ENCODE data around the gene MAPK8IP1.
A peak's percentile ranks its signal among the peaks of the same experiment; 100 is the strongest.

The MAPK8IP1 gene

GRCh38 chr11:45926001-45926401 lies 40.5 kb downstream of the MAPK8IP1 start:
- 100% methylated on average over 4 of the region's 12 CpGs for WGBS (ENCODE audit: insufficient coverage)
- Histone ChIP-seq H3K4me1 (ENCODE audit: control extremely low read depth in 1 of 4, control insufficient read depth in 4 of 4, insufficient read depth in 4 of 4, low read length in 3 of 4) (peaks cover 0 to 31% (median 25%) of the 10 kb centered on the region in 4 experiments), H3K27me3 (replicated peaks in 2 of 5; ENCODE audit: control insufficient read depth in 4 of 5, insufficient read depth in 5 of 5, low read length in 4 of 5) (peaks cover 0 to 37% (median 9%) of the 10 kb centered on the region in 5 experiments), H3K9me3 (ENCODE audit: control extremely low read depth in 1 of 5, control insufficient read depth in 4 of 5, insufficient read depth in 2 of 5, low read depth in 1 of 5, low read length in 4 of 5) (no peaks in the 10 kb centered on the region), H3K4me3 (ENCODE audit: control insufficient read depth in 1 of 7, extremely low read depth in 1 of 7, insufficient read depth in 4 of 7, low read depth in 2 of 7, low read length in 6 of 7) (no peak overlapping the region), H3K27ac (ENCODE audit: insufficient read depth in 1 of 2, low read depth in 1 of 2, low read length in 2 of 2, poor library complexity in 1 of 2, severe bottlenecking in 2 of 2) (no peak overlapping the region), H3K36me3 (ENCODE audit: control insufficient read depth in 4 of 4, insufficient read depth in 4 of 4, low read length in 3 of 4) (peaks cover 0 to 2% (median 0%) of the 10 kb centered on the region in 4 experiments)
- DNase-seq = no peak
- CTCF ChIA-PET = interaction anchor here (0.9 to 1.2 kb wide), 3 partner anchors 8 to 33 kb away, joined by 3 to 4 read pairs (median 3); partner anchors contain the start of gene PEX16
- POLR2A ChIA-PET = no interaction called here

- 98% methylated on average over 9 of the region's 12 CpGs for WGBS (ENCODE audit: insufficient coverage)
These were observed 41.3 kb downstream of the MAPK8IP1 start for GRCh38 chr11:45926536-45927331.

GRCh38 chr11:45927332-45927683 lies 41.9 kb downstream of the MAPK8IP1 start:
- no peak overlapping the region for H3K27ac ChIP-seq (ENCODE audit: insufficient read depth in 1 of 2, low read depth in 1 of 2, low read length in 2 of 2, poor library complexity in 1 of 2, severe bottlenecking in 2 of 2)
- ChIA-PET CTCF (interaction anchor here (0.9 to 1.4 kb wide), 4 partner anchors 9 to 69 kb away, joined by 3 to 4 read pairs (median 4); partner anchors contain the start of gene PEX16), POLR2A (no interaction called here)
- H3K9me3 ChIP-seq (ENCODE audit: control extremely low read depth in 1 of 5, control insufficient read depth in 4 of 5, insufficient read depth in 2 of 5, low read depth in 1 of 5, low read length in 4 of 5) = no peaks in the 10 kb centered on the region
- peaks cover 0 to 26% (median 22%) of the 10 kb centered on the region in 4 experiments for H3K4me1 ChIP-seq (ENCODE audit: control extremely low read depth in 1 of 4, control insufficient read depth in 4 of 4, insufficient read depth in 4 of 4, low read length in 3 of 4)
- H3K4me3 ChIP-seq (ENCODE audit: control insufficient read depth in 1 of 7, extremely low read depth in 1 of 7, insufficient read depth in 4 of 7, low read depth in 2 of 7, low read length in 6 of 7) = no peak overlapping the region
- peaks cover 0 to 14% (median 4%) of the 10 kb centered on the region in 4 experiments for H3K36me3 ChIP-seq (ENCODE audit: control insufficient read depth in 4 of 4, insufficient read depth in 4 of 4, low read length in 3 of 4)
- peak in 1 of 3 donors; percentile 43 for DNase-seq
- H3K27me3 ChIP-seq (replicated peaks in 2 of 5; ENCODE audit: control insufficient read depth in 4 of 5, insufficient read depth in 5 of 5, low read length in 4 of 5) = peaks cover 0 to 24% (median 6%) of the 10 kb centered on the region in 5 experiments
- 37% methylated on average over 15 of the region's 15 CpGs for WGBS (ENCODE audit: insufficient coverage)

More at GRCh38 chr11:45926536-45927331, 41.3 kb downstream of the MAPK8IP1 start:
- CTCF ChIA-PET = interaction anchor here (0.9 to 1.4 kb wide), 5 partner anchors 9 to 69 kb away, joined by 3 to 4 read pairs (median 3); partner anchors contain the start of gene PEX16
- Histone ChIP-seq H3K9me3 (ENCODE audit: control extremely low read depth in 1 of 5, control insufficient read depth in 4 of 5, insufficient read depth in 2 of 5, low read depth in 1 of 5, low read length in 4 of 5) (no peaks in the 10 kb centered on the region), H3K4me1 (ENCODE audit: control extremely low read depth in 1 of 4, control insufficient read depth in 4 of 4, insufficient read depth in 4 of 4, low read length in 3 of 4) (peaks cover 0 to 31% (median 25%) of the 10 kb centered on the region in 4 experiments), H3K27ac (ENCODE audit: insufficient read depth in 1 of 2, low read depth in 1 of 2, low read length in 2 of 2, poor library complexity in 1 of 2, severe bottlenecking in 2 of 2) (no peak overlapping the region), H3K36me3 (ENCODE audit: control insufficient read depth in 4 of 4, insufficient read depth in 4 of 4, low read length in 3 of 4) (peaks cover 0 to 8% (median under 1%) of the 10 kb centered on the region in 4 experiments), H3K27me3 (replicated peaks in 2 of 5; ENCODE audit: control insufficient read depth in 4 of 5, insufficient read depth in 5 of 5, low read length in 4 of 5) (peaks cover 0 to 29% (median 9%) of the 10 kb centered on the region in 5 experiments), H3K4me3 (ENCODE audit: control insufficient read depth in 1 of 7, extremely low read depth in 1 of 7, insufficient read depth in 4 of 7, low read depth in 2 of 7, low read length in 6 of 7) (no peak overlapping the region)
- POLR2A ChIA-PET = no interaction called here
- no peak for DNase-seq

GRCh38 chr11:45927684-45928413 lies 42.4 kb downstream of the MAPK8IP1 start:
- peaks cover 2 to 20% (median 4%) of the 10 kb centered on the region in 4 experiments for H3K36me3 ChIP-seq (ENCODE audit: control insufficient read depth in 4 of 4, insufficient read depth in 4 of 4, low read length in 3 of 4)
- CTCF ChIA-PET = interaction anchor here (0.6 to 1.4 kb wide), 2 partner anchors 68 to 608 kb away, joined by 3 to 4 read pairs; no protein-coding TSS in a partner anchor
- POLR2A ChIA-PET = no interaction called here
- peaks cover 0 to 21% (median 17%) of the 10 kb centered on the region in 4 experiments for H3K4me1 ChIP-seq (ENCODE audit: control extremely low read depth in 1 of 4, control insufficient read depth in 4 of 4, insufficient read depth in 4 of 4, low read length in 3 of 4)
- H3K27ac ChIP-seq (ENCODE audit: insufficient read depth in 1 of 2, low read depth in 1 of 2, low read length in 2 of 2, poor library complexity in 1 of 2, severe bottlenecking in 2 of 2) = no peak overlapping the region
- no peaks in the 10 kb centered on the region for H3K9me3 ChIP-seq (ENCODE audit: control extremely low read depth in 1 of 5, control insufficient read depth in 4 of 5, insufficient read depth in 2 of 5, low read depth in 1 of 5, low read length in 4 of 5)
- H3K4me3 ChIP-seq (ENCODE audit: control insufficient read depth in 1 of 7, extremely low read depth in 1 of 7, insufficient read depth in 4 of 7, low read depth in 2 of 7, low read length in 6 of 7) = no peak overlapping the region
- 99% methylated on average over 21 of the region's 27 CpGs for whole genome bisulfite sequencing (ENCODE audit: insufficient coverage)
- peaks cover 0 to 18% (median 6%) of the 10 kb centered on the region in 5 experiments for H3K27me3 ChIP-seq (replicated peaks in 2 of 5; ENCODE audit: control insufficient read depth in 4 of 5, insufficient read depth in 5 of 5, low read length in 4 of 5)
- no peak for DNase-seq

- ChIA-PET POLR2A (no interaction called here), CTCF (interaction anchor here (0.6 to 1.4 kb wide), 2 partner anchors 67 to 607 kb away, joined by 3 to 4 read pairs; no protein-coding TSS in a partner anchor)
- WGBS (ENCODE audit: insufficient coverage) = 92% methylated on average over 12 of the region's 13 CpGs
- H3K27me3 ChIP-seq (replicated peaks in 2 of 5; ENCODE audit: control insufficient read depth in 4 of 5, insufficient read depth in 5 of 5, low read length in 4 of 5) = peaks cover 0 to 10% (median 3%) of the 10 kb centered on the region in 5 experiments
- H3K4me1 ChIP-seq (ENCODE audit: control extremely low read depth in 1 of 4, control insufficient read depth in 4 of 4, insufficient read depth in 4 of 4, low read length in 3 of 4) = peaks cover 0 to 14% (median 10%) of the 10 kb centered on the region in 4 experiments
- H3K36me3 ChIP-seq (ENCODE audit: control insufficient read depth in 4 of 4, insufficient read depth in 4 of 4, low read length in 3 of 4) = peaks cover 3 to 28% (median 8%) of the 10 kb centered on the region in 4 experiments
- H3K27ac ChIP-seq (ENCODE audit: insufficient read depth in 1 of 2, low read depth in 1 of 2, low read length in 2 of 2, poor library complexity in 1 of 2, severe bottlenecking in 2 of 2) = no peak overlapping the region
- no peaks in the 10 kb centered on the region for H3K9me3 ChIP-seq (ENCODE audit: control extremely low read depth in 1 of 5, control insufficient read depth in 4 of 5, insufficient read depth in 2 of 5, low read depth in 1 of 5, low read length in 4 of 5)
- DNase-seq = no peak
- H3K4me3 ChIP-seq (ENCODE audit: control insufficient read depth in 1 of 7, extremely low read depth in 1 of 7, insufficient read depth in 4 of 7, low read depth in 2 of 7, low read length in 6 of 7) = no peak overlapping the region
These were observed 43.2 kb downstream of the MAPK8IP1 start for GRCh38 chr11:45928535-45929215.

GRCh38 chr11:45929486-45930030 lies 44.1 kb downstream of the MAPK8IP1 start:
- Histone ChIP-seq H3K4me3 (ENCODE audit: control insufficient read depth in 1 of 7, extremely low read depth in 1 of 7, insufficient read depth in 4 of 7, low read depth in 2 of 7, low read length in 6 of 7) (no peak overlapping the region), H3K27ac (ENCODE audit: insufficient read depth in 1 of 2, low read depth in 1 of 2, low read length in 2 of 2, poor library complexity in 1 of 2, severe bottlenecking in 2 of 2) (no peak overlapping the region)

More at GRCh38 chr11:45929486-45930030, 44.1 kb downstream of the MAPK8IP1 start:
- H3K27me3 ChIP-seq (replicated peaks in 2 of 5; ENCODE audit: control insufficient read depth in 4 of 5, insufficient read depth in 5 of 5, low read length in 4 of 5) = peaks cover 0 to 4% (median 0%) of the 10 kb centered on the region in 5 experiments
- CTCF ChIA-PET = interaction anchor here (1.0 kb wide), 1 partner anchor 54 kb away, joined by 3 read pairs; no protein-coding TSS in a partner anchor
- H3K36me3 ChIP-seq (ENCODE audit: control insufficient read depth in 4 of 4, insufficient read depth in 4 of 4, low read length in 3 of 4) = peaks cover 3 to 37% (median 16%) of the 10 kb centered on the region in 4 experiments
- H3K4me1 ChIP-seq (ENCODE audit: control extremely low read depth in 1 of 4, control insufficient read depth in 4 of 4, insufficient read depth in 4 of 4, low read length in 3 of 4) = peaks cover 0 to 14% (median 10%) of the 10 kb centered on the region in 4 experiments
- DNase-seq = no peak
- POLR2A ChIA-PET = interaction anchor here (0.8 kb wide), 1 partner anchor 28 kb away, joined by 3 read pairs; no protein-coding TSS in a partner anchor
- 73% methylated on average over 5 of the region's 10 CpGs for WGBS (ENCODE audit: insufficient coverage)
- H3K9me3 ChIP-seq (ENCODE audit: control extremely low read depth in 1 of 5, control insufficient read depth in 4 of 5, insufficient read depth in 2 of 5, low read depth in 1 of 5, low read length in 4 of 5) = no peaks in the 10 kb centered on the region
